K562 (cell line): Measurements from ENCODE around the gene CNRIP1. TPM values are rescaled to one million over a fixed set of nuclear protein-coding genes. Genes with fewer than 3 reads are reported as not detected.

Experiments used
- CEBPB ChIP-seq: fragments of 450-650 bp; IDR thresholded peaks from 2 replicates; pipeline ENCODE4 v1.6.1; 2016; ENCODE audit warnings: missing genetic modification characterization, missing compliant biosample characterization
- CTBP1 ChIP-seq: fragments of 450-650 bp; IDR thresholded peaks from 2 replicates; pipeline ENCODE4 v1.6.1; 2016; ENCODE audit warnings: borderline replicate concordance
- ETV6 ChIP-seq, 3 experiments: fragments of 150-350 bp in 1 of 3; sonication (generic) in 1 of 3; formaldehyde crosslinking in 1 of 3; IDR thresholded peaks; 2 replicates each; pipeline versions ENCODE4 v1.6.1 to v1.8.0; 2014 to 2022; ENCODE audit warnings: borderline replicate concordance in 2 of 3, low read depth in 2 of 3, antibody characterized with exemption in 1 of 3, low read length in 1 of 3, mild to moderate bottlenecking in 1 of 3, missing genetic modification reagents in 1 of 3
- FIP1L1 ChIP-seq: fragments of 200-400 bp; formaldehyde crosslinking; IDR thresholded peaks from 2 replicates; pipeline ENCODE4 v1.6.1; 2018; ENCODE audit warnings: mild to moderate bottlenecking, low read depth, low read length; ENCODE audit not compliant: poor library complexity, severe bottlenecking
- FOS ChIP-seq: IDR thresholded peaks from 3 replicates; pipeline ENCODE4 v1.6.1; 2011; ENCODE audit not compliant: insufficient read length; ENCODE audit errors: extremely low read depth
- FOXA3 ChIP-seq, 2 experiments: fragments of 450-650 bp in 1 of 2; sonication (generic) in 1 of 2; formaldehyde crosslinking; IDR thresholded peaks in 1 of 2; conservative IDR thresholded peaks in 1 of 2; 2 replicates each; pipeline versions ENCODE4 v1.4.0 to v1.8.0; 2020 to 2022; ENCODE audit warnings: mild to moderate bottlenecking in 2 of 2, missing genetic modification reagents in 1 of 2
- JUNB ChIP-seq: fragments of 450-650 bp; formaldehyde crosslinking; conservative IDR thresholded peaks from 2 replicates; pipeline ENCODE4 v1.4.0; 2020; ENCODE audit warnings: mild to moderate bottlenecking
- KDM4B ChIP-seq, 2 experiments: fragments of 450-650 bp in 1 of 2; sonication (generic) in 1 of 2; IDR thresholded peaks; 2 replicates each; pipeline ENCODE4 v1.6.1; 2016 to 2017; ENCODE audit warnings: borderline replicate concordance in 2 of 2, antibody characterized with exemption in 1 of 2, low read depth in 1 of 2, mild to moderate bottlenecking in 1 of 2
- MED1 ChIP-seq: sonication (generic); formaldehyde crosslinking; IDR thresholded peaks from 2 replicates; pipeline ENCODE4 v1.8.1; 2023; ENCODE audit warnings: missing genetic modification reagents, borderline replicate concordance
- NR2C1 ChIP-seq, 2 experiments: fragments of 450-650 bp; IDR thresholded peaks; 2 replicates each; pipeline ENCODE4 v1.6.1; 2017; ENCODE audit warnings: mild to moderate bottlenecking in 2 of 2, antibody characterized with exemption in 1 of 2, inconsistent platforms in 1 of 2, missing compliant biosample characterization in 1 of 2, missing genetic modification characterization in 1 of 2
- NR2C2 ChIP-seq, 2 experiments: fragments of 200-800 bp in 1 of 2; sonication (Bioruptor generic) in 1 of 2; sonication (generic) in 1 of 2; formaldehyde crosslinking in 1 of 2; IDR thresholded peaks; 2 replicates each; pipeline versions ENCODE4 v1.6.1 to v1.8.0; 2016 to 2022; ENCODE audit warnings: mild to moderate bottlenecking in 1 of 2, missing compliant biosample characterization in 1 of 2, missing genetic modification characterization in 1 of 2, missing genetic modification reagents in 1 of 2
- POLR2G ChIP-seq: fragments of 200-400 bp; formaldehyde crosslinking; IDR thresholded peaks from 2 replicates; pipeline ENCODE4 v1.6.1; 2017; ENCODE audit warnings: low read depth, mild to moderate bottlenecking, antibody characterized with exemption, low read length, moderate library complexity
- SMARCA5 ChIP-seq: fragments of 450-650 bp; IDR thresholded peaks from 2 replicates; pipeline ENCODE4 v1.6.1; 2016
- TAF15 ChIP-seq: fragments of 200-400 bp; formaldehyde crosslinking; IDR thresholded peaks from 2 replicates; pipeline ENCODE4 v1.6.1; 2017; ENCODE audit warnings: mild to moderate bottlenecking, low read depth, low read length, moderate library complexity
- TFAM ChIP-seq: fragments of 250-450 bp; sonication (Bioruptor Pico); conservative IDR thresholded peaks from 2 replicates; pipeline ENCODE4 v1.5.0; 2021; ENCODE audit warnings: mild to moderate bottlenecking, moderate library complexity
- XRCC5 ChIP-seq: fragments of 200-400 bp; formaldehyde crosslinking; IDR thresholded peaks from 2 replicates; pipeline ENCODE4 v1.6.1; 2017; ENCODE audit warnings: low read depth, mild to moderate bottlenecking, low read length
- ZC3H4 ChIP-seq: sonication (generic); formaldehyde crosslinking; IDR thresholded peaks from 2 replicates; pipeline ENCODE4 v1.9.0; 2021; ENCODE audit warnings: missing genetic modification reagents, borderline replicate concordance
- ZNF431 ChIP-seq: sonication (generic); formaldehyde crosslinking; IDR thresholded peaks from 2 replicates; pipeline ENCODE4 v1.8.0; 2022; ENCODE audit warnings: mild to moderate bottlenecking, missing genetic modification reagents
- polyA plus RNA-seq, 8 experiments: library from polyadenylated mRNA; depleted of rRNA in 4 of 8; stranded (reverse) in 5 of 8; unstranded in 3 of 8; fragments of >200 nt; fragmentation: Nextera tagmentation in 2 of 8; fragmentation: Illumina TruSeq in 1 of 8; extraction: Ambion mirVana in 2 of 8; extraction: Trizol in 1 of 8; gene quantifications; 2 replicates each; pipeline versions ENCODE4 v1.2.1 to v1.2.3, GENCODE V29; 2011 to 2014; ENCODE audit warnings: inconsistent platforms in 1 of 8, missing spikeins in 1 of 8
- total RNA-seq, 7 experiments: library from RNA; depleted of rRNA in 6 of 7; stranded (reverse); fragments of >200 nt in 6 of 7; fragmentation: Illumina TruSeq in 2 of 7; extraction: Trizol in 2 of 7; gene quantifications; 2 replicates each; pipeline versions ENCODE4 v1.2.1 to v1.2.3, GENCODE V29; 2011 to 2021; ENCODE audit warnings: low replicate concordance in 1 of 7
- TF ChIP-seq, protein P1 (sequence below): fragments of 450-650 bp; IDR thresholded peaks from 2 replicates; pipeline ENCODE4 v1.6.1; 2016; ENCODE audit warnings: borderline replicate concordance
- TF ChIP-seq, protein P2 (sequence below): fragments of 250-450 bp; sonication (Bioruptor Pico); IDR thresholded peaks from 2 replicates; pipeline ENCODE4 v1.5.1; 2021; ENCODE audit warnings: mild to moderate bottlenecking
- TF ChIP-seq, protein P3 (sequence below): IDR thresholded peaks from 2 replicates; pipeline ENCODE4 v1.6.1; 2011; ENCODE audit not compliant: insufficient read length; ENCODE audit errors: extremely low read depth
- TF ChIP-seq, protein P4 (sequence below), 2 experiments: fragments of 450-650 bp in 1 of 2; sonication (generic) in 1 of 2; formaldehyde crosslinking; conservative IDR thresholded peaks; 2 replicates each; pipeline versions ENCODE4 v1.4.0 to v1.8.1; 2020 to 2022; ENCODE audit warnings: mild to moderate bottlenecking in 1 of 2, missing genetic modification reagents in 1 of 2

CNRIP1 gene
- total and polyA plus RNA-seq, 9 of the 15 experiments (the other 6 are each of a cell fraction or from before 2014, with no cell fraction given): 0.59 to 2.1 (median 1.5) TPM

DNA sequence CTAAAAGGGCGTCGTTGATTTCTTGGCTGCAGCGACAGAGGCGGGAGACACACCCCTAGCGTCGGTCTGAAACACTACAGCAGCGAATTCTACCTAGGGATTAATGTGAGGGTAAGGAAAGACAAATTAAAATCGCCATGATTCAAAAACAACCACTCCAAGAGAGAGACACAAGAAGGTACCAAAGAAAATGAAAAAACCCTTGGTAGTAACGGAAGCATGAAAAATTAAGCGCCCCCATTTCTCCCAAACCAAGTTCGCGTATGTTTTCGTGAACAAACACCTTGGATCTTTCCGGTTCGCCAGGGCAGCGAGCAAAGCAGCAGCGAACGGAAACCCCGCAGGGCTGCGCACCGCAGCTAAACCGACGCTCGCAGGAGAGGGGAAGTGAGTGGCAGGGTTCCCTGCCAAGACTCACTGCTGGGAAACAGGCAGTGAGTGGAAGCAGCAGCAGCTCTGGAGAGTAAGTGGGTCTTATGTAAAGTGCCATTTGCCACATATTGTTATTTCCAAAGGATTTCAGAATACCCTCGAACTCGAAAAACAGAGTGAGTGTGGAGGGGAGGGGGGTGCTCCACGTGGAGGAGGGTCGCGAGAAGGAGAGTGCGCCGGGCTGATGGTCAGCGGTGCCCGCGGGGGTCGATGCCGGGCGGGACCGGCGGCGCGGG, 68.4 kb downstream of the CNRIP1 start (continued):
- TF ChIP-seq, protein P1, sequence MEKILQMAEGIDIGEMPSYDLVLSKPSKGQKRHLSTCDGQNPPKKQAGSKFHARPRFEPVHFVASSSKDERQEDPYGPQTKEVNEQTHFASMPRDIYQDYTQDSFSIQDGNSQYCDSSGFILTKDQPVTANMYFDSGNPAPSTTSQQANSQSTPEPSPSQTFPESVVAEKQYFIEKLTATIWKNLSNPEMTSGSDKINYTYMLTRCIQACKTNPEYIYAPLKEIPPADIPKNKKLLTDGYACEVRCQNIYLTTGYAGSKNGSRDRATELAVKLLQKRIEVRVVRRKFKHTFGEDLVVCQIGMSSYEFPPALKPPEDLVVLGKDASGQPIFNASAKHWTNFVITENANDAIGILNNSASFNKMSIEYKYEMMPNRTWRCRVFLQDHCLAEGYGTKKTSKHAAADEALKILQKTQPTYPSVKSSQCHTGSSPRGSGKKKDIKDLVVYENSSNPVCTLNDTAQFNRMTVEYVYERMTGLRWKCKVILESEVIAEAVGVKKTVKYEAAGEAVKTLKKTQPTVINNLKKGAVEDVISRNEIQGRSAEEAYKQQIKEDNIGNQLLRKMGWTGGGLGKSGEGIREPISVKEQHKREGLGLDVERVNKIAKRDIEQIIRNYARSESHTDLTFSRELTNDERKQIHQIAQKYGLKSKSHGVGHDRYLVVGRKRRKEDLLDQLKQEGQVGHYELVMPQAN: peak; percentile 57; the same call in 1 of the 2 replicates
- TF ChIP-seq CTBP1 (peak; percentile 11; the same call in 1 of the 2 replicates), FOS (no peak), SMARCA5 (no peak), FIP1L1 (peak; percentile 5), JUNB (CRISPR knock-in tag) (no peak), CEBPB (tag) (no peak), ETV6 (IDR thresholded peaks at IDR 0.05; ENCODE audit: borderline replicate concordance in 1 of 2, low read depth in 2 of 2, low read length in 1 of 2) (no peak), ETV6 (CRISPR knock-in tag; IDR thresholded peaks at IDR 0.05; ENCODE audit: borderline replicate concordance) (no peak), KDM4B (IDR thresholded peaks at IDR 0.05; ENCODE audit: borderline replicate concordance in 2 of 2, low read depth in 1 of 2) (no peak), TAF15 (no peak), NR2C2 (CRISPR knock-in tag; IDR thresholded peaks at IDR 0.05) (no peak), NR2C2 (tag; IDR thresholded peaks at IDR 0.05) (peak; percentile 55; the same call in 1 of the 2 replicates), FOXA3 (CRISPR knock-in tag; conservative IDR thresholded peaks at IDR 0.05 in 1 of 2, IDR thresholded peaks at IDR 0.05 in 1 of 2) (no peak), MED1 (CRISPR knock-in tag) (no peak), ZC3H4 (CRISPR knock-in tag) (no peak), ZNF431 (CRISPR knock-in tag) (no peak), XRCC5 (0 out of 2 replicates have a peak, but pooled peaks have one; percentile 20), POLR2G (no peak), NR2C1 (IDR thresholded peaks at IDR 0.05) (no peak), NR2C1 (tag; IDR thresholded peaks at IDR 0.05) (no peak), TFAM (no peak)
- TF ChIP-seq, protein P2, sequence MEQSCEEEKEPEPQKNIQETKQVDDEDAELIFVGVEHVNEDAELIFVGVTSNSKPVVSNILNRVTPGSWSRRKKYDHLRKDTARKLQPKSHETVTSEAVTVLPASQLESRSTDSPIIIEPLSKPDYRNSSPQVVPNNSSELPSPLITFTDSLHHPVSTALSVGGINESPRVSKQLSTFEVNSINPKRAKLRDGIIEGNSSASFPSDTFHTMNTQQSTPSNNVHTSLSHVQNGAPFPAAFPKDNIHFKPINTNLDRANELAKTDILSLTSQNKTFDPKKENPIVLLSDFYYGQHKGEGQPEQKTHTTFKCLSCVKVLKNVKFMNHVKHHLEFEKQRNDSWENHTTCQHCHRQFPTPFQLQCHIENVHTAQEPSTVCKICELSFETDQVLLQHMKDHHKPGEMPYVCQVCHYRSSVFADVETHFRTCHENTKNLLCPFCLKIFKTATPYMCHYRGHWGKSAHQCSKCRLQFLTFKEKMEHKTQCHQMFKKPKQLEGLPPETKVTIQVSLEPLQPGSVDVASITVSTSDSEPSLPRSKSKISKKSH (CRISPR knock-in tag): no peak
- TF ChIP-seq, protein P3, sequence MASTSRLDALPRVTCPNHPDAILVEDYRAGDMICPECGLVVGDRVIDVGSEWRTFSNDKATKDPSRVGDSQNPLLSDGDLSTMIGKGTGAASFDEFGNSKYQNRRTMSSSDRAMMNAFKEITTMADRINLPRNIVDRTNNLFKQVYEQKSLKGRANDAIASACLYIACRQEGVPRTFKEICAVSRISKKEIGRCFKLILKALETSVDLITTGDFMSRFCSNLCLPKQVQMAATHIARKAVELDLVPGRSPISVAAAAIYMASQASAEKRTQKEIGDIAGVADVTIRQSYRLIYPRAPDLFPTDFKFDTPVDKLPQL: no peak
- TF ChIP-seq, protein P4, sequence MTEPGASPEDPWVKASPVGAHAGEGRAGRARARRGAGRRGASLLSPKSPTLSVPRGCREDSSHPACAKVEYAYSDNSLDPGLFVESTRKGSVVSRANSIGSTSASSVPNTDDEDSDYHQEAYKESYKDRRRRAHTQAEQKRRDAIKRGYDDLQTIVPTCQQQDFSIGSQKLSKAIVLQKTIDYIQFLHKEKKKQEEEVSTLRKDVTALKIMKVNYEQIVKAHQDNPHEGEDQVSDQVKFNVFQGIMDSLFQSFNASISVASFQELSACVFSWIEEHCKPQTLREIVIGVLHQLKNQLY (CRISPR knock-in tag; conservative IDR thresholded peaks at IDR 0.05): no peak
